Brain microvascular endothelial cell (primary cell): ENCODE data around the gene GJA10.

Source experiments
- DNase-seq: peaks from one replicate; pipeline ENCODE4 v3.0.0-alpha.2; 2020
- H3K27ac ChIP-seq: fragments of 250-450 bp; sonication (Bioruptor Pico); 2 replicates; pipeline ENCODE4 v1.5.1; 2020; ENCODE audit warnings: mild to moderate bottlenecking, moderate library complexity
- H3K27me3 ChIP-seq: fragments of 250-450 bp; sonication (Bioruptor Pico); replicated peaks from 2 replicates; pipeline ENCODE4 v1.5.1; 2020; ENCODE audit warnings: mild to moderate bottlenecking
- H3K36me3 ChIP-seq: fragments of 250-450 bp; sonication (Bioruptor Pico); replicated peaks from 2 replicates; pipeline ENCODE4 v1.5.1; 2020; ENCODE audit warnings: mild to moderate bottlenecking
- H3K4me3 ChIP-seq: 2 replicates; pipeline ENCODE4 v1.5.1; 2011; ENCODE audit warnings: low read depth, mild to moderate bottlenecking, control low read depth, low read length, moderate library complexity
- CTCF ChIP-seq: IDR thresholded peaks from 2 replicates; pipeline ENCODE4 v1.5.1; 2011; ENCODE audit warnings: low read depth, mild to moderate bottlenecking, moderate library complexity, low read length, control low read depth, inconsistent platforms; ENCODE audit errors: missing control alignments
- in situ Hi-C: cut with HindIII; loops from 2 replicates; pipeline ENCODE4 v1.10.0; 2017; ENCODE audit warnings: low sequenced_read_pairs, low pct_ligation_motif_present

Gene GJA10

GRCh38 chr6:89924231-89924630 is 30.0 kb downstream of the GJA10 start:
- H3K27me3 ChIP-seq, result no peaks in the 10 kb centered on the region
- DNase-seq, result no peak
- no peak overlapping the region for H3K4me3 ChIP-seq
- H3K36me3 ChIP-seq, result no peaks in the 10 kb centered on the region
- no peak overlapping the region for H3K27ac ChIP-seq
- no peak for TF ChIP-seq CTCF
- in situ Hi-C loops, result no loop called here

GRCh38 chr6:89925826-89926225 is 31.6 kb downstream of the GJA10 start:
- TF ChIP-seq CTCF, result no peak
- no peaks in the 10 kb centered on the region for H3K27me3 ChIP-seq
- no peaks in the 10 kb centered on the region for H3K36me3 ChIP-seq
- in situ Hi-C loops, result no loop called here
- no peak overlapping the region for H3K4me3 ChIP-seq
- no peak overlapping the region for H3K27ac ChIP-seq
- no peak for DNase-seq

- TF ChIP-seq CTCF, result no peak
- in situ Hi-C loops, result no loop called here
Measured at GRCh38 chr6:89927264-89927663, 33.0 kb downstream of the GJA10 start.

GRCh38 chr6:89927791-89928550 is 33.7 kb downstream of the GJA10 start:
- H3K36me3 ChIP-seq, result no peaks in the 10 kb centered on the region
- no peaks in the 10 kb centered on the region for H3K27me3 ChIP-seq
- DNase-seq, result no peak
- TF ChIP-seq CTCF, result no peak
- no peak overlapping the region for H3K4me3 ChIP-seq
- no peak overlapping the region for H3K27ac ChIP-seq
- in situ Hi-C loops, result no loop called here

More at GRCh38 chr6:89927264-89927663, 33.0 kb downstream of the GJA10 start:
- no peak for DNase-seq
- H3K27me3 ChIP-seq, result no peaks in the 10 kb centered on the region
- no peak overlapping the region for H3K4me3 ChIP-seq
- H3K36me3 ChIP-seq, result no peaks in the 10 kb centered on the region
- H3K27ac ChIP-seq, result no peak overlapping the region

- H3K4me3 ChIP-seq, result no peak overlapping the region
- in situ Hi-C loops, result no loop called here
- H3K36me3 ChIP-seq, result no peaks in the 10 kb centered on the region
- TF ChIP-seq CTCF, result no peak
- no peak for DNase-seq
- H3K27me3 ChIP-seq, result no peaks in the 10 kb centered on the region
- no peak overlapping the region for H3K27ac ChIP-seq
Measured at GRCh38 chr6:89928604-89929003, 34.3 kb downstream of the GJA10 start.

GRCh38 chr6:89930789-89931188 is 36.5 kb downstream of the GJA10 start:
- Histone ChIP-seq H3K36me3 (no peaks in the 10 kb centered on the region), H3K4me3 (no peak overlapping the region), H3K27ac (no peak overlapping the region), H3K27me3 (no peaks in the 10 kb centered on the region)
- DNase-seq, result no peak
- in situ Hi-C loops, result no loop called here
- TF ChIP-seq CTCF, result no peak
